Measurements from ENCODE around the gene WNT3.

The WNT3 gene

DNA sequence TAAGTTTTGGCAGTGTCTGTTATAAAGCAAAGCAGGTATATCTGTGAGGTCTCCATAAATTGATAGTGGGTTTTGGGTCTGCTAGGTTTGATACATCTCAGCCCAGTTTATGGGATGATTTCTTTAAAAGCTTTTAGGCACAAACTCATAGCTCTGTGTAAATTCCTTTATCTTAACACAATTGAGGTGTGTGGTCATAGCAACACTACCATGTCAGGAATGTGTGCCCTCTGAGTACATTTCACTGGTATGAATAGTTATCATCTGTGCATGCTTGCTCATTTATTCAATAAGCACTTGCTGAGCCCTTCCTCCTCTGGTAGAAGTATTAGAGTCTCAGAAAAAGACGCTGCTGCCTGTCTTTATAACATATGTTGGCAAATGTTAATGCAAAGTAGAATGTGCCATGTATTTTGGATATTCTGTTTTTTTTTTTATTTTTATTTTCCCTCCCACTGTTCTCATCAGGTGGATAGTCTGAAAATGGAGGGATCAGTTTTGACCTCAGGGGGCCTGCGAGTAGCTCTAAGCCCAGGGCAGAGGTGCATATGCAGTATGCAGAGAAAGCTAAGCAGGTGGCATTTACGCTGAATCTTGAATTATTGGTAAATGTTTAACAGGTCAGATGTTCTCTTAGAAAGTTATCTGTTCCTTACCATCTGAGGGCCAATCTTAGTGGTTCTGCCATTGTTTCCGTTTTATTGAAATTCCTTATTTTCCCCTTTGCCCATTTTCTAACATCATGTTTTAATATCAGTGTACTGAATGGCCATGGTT, 90.7 kb downstream of the WNT3 start:
- DNase-seq = no peak

DNA sequence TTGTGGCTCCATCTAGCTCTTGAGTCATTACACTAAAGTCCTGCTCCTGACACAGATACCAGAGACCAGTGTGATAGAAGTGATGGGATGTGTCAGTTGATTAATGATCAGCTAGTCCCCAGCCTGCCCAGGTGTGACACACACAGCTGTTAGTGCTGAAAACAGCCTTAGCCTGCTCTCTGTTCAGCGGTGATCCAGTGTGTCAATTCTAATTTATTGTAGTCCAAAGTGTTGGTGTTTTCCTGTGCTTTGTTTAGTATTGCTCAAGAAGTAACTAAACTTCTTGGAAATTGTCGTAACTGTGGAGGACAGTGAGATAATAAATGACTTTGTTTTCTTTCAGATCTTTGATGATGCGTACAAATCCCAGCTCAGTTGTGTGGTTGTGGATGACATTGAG, 92.3 kb downstream of the WNT3 start:
- no peak for DNase-seq

DNA sequence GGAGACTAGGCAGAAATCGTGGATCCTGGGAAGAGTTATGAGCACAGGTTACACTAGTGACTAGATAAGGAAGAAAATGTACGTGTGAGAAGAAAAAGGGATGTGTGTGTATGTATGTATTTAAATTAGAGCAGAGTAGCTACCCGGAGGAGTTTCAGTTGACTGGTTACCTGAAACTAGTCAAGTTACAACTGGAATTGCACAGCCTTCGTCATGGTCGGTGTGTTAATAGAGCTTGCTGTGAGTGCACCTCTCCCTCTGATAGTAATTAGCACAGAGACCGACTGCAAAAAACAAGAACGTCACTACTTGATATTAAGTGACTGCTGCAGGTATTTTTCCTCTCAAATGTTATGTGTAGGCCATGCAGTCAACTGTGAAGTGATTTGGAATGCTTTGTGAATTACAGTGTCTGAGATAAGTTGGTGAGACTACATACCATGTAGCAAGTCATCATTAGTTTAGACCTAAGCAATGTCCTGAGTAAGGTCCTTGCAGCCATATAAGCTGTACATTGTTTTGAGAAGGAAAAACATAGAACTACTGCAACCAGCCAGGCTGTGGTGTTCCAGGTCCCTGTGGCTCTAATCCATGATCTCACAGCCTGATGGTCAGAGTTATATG, 95.7 kb downstream of the WNT3 start:
- no peak for DNase-seq

DNA sequence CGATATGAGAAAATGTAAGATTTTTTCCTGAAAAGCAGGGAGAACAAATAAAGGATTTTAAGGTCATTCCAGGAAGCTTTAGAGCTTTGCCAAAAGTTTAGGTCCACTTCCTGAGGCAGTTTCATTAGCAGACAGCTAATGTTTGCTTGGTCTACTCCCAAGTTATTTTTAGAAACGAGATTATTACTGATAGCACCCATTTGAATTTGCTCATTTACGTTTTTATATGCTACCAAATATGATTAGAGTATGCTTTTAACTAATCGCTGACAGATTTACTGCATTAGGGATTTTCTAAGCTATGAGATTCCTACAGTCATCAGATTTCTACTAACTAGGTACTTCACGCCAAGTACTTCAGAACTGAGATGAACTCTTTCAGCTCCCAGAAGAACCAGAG, 98.1 kb downstream of the WNT3 start:
- no peak for DNase-seq

DNA sequence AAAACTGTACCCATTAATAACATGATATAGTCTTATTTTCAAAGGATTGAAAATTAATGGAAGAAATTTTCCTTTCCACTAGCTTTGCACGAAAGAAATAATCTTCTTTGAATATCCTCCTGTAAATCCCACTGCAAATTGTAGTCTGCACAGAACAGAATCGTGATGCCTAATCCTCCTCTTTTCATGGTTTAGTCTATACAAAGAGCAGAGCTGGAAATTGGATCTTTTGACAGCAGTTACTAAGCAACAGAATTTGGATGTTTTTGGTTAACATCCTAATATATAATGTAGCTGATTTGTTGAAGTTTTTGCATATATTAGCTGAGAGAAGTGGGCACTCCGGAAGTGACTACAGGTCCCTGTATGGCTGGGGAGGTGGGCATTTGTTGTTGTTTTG, 98.6 kb downstream of the WNT3 start:
- no peak for DNase-seq

DNA sequence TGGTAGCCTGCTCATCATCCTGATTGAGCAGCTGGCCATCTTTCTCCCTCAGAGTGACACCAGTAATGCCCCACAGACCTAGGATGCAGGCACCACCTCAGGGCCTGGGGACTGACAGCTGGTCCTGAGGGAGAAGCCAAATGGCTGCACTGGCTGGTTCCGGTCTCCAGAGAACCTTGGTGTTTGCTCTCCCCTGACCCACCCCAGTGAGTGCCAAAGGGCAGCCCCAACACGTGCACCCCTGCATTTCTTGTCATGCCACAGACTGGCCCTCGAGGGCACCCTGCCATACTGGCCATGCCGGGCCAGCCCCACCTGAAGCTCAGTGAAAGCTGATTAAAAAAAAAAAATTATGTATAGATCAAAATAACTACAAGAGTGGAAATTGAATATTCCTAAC, 100.5 kb downstream of the WNT3 start:
- DNase-seq = no peak
